ENCODE data around the gene TSPAN4. TPM values are rescaled to one million over a fixed set of nuclear protein-coding genes. Genes with fewer than 3 reads are reported as not detected.

The TSPAN4 gene
- total and polyA plus RNA-seq, 2 of the 13 experiments (the other 11 are each of a cell fraction or from before 2014, with no cell fraction given) = 31.7 to 68.3 TPM

- peak; percentile 87 for TF ChIP-seq ARNTL (CRISPR knock-in tag; IDR thresholded peaks at IDR 0.05)
- peak; percentile 4; the same call in 1 of the 2 replicates for TF ChIP-seq CAMTA2 (CRISPR knock-in tag; IDR thresholded peaks at IDR 0.05; ENCODE audit: borderline replicate concordance)
- TF ChIP-seq ZNF12 (CRISPR knock-in tag; IDR thresholded peaks at IDR 0.05) = 0 out of 2 replicates have a peak, but pooled peaks have one; percentile 28
- no peak for TF ChIP-seq ZNF484 (CRISPR knock-in tag; IDR thresholded peaks at IDR 0.05; ENCODE audit: borderline replicate concordance, low read depth)
- TF ChIP-seq, protein P1, sequence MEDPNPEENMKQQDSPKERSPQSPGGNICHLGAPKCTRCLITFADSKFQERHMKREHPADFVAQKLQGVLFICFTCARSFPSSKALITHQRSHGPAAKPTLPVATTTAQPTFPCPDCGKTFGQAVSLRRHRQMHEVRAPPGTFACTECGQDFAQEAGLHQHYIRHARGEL (CRISPR knock-in tag; IDR thresholded peaks at IDR 0.05) = no peak
- no peak for TF ChIP-seq ISX (CRISPR knock-in tag; conservative IDR thresholded peaks at IDR 0.05)
- no peak for TF ChIP-seq SNAPC2 (CRISPR knock-in tag; IDR thresholded peaks at IDR 0.05)
- TF ChIP-seq PHF5A (CRISPR knock-in tag; IDR thresholded peaks at IDR 0.05; ENCODE audit: low read depth, unreplicated experiment) = no peak
- TF ChIP-seq NFIB (CRISPR knock-in tag; IDR thresholded peaks at IDR 0.05; ENCODE audit: borderline replicate concordance) = no peak
- TF ChIP-seq HOXD1 (CRISPR knock-in tag; IDR thresholded peaks at IDR 0.05) = peak; percentile 1; the same call in 1 of the 2 replicates
- TF ChIP-seq NR2F6 (IDR thresholded peaks at IDR 0.05) = no peak
- TF ChIP-seq NR2F6 (CRISPR knock-in tag; IDR thresholded peaks at IDR 0.05) = 0 out of 2 replicates have a peak, but pooled peaks have one; percentile 5
- no peak; the same call in 1 of the 2 replicates for TF ChIP-seq CSRNP1 (CRISPR knock-in tag; IDR thresholded peaks at IDR 0.05)
- TF ChIP-seq EEA1 (CRISPR knock-in tag; IDR thresholded peaks at IDR 0.05; ENCODE audit: borderline replicate concordance) = peak; percentile 69; the same call in 1 of the 2 replicates
- no peak for TF ChIP-seq MTF2 (CRISPR knock-in tag; IDR thresholded peaks at IDR 0.05; ENCODE audit: borderline replicate concordance)
- TF ChIP-seq ZNF446 (CRISPR knock-in tag; IDR thresholded peaks at IDR 0.05) = no peak
- TF ChIP-seq SMAD3 (CRISPR knock-in tag; IDR thresholded peaks at IDR 0.05) = peak; percentile 24; the same call in 1 of the 2 replicates
- peak; percentile 64 for TF ChIP-seq HNRNPLL (IDR thresholded peaks at IDR 0.05; ENCODE audit: low read depth, low read length, poor library complexity, severe bottlenecking)
- TF ChIP-seq HNRNPL (IDR thresholded peaks at IDR 0.05; ENCODE audit: low read depth, low read length) = 0 out of 2 replicates have a peak, but pooled peaks have one; percentile 50
- peak; percentile 74; the same call in 1 of the 2 replicates for TF ChIP-seq ZNF619 (CRISPR knock-in tag; IDR thresholded peaks at IDR 0.05)
- no peak for TF ChIP-seq ZNF282 (IDR thresholded peaks at IDR 0.05; ENCODE audit: partially characterized antibody)
- peak; percentile 89 for TF ChIP-seq ZNF232 (CRISPR knock-in tag; IDR thresholded peaks at IDR 0.05; ENCODE audit: borderline replicate concordance)
- peak; percentile 65; the same call in 1 of the 2 replicates for TF ChIP-seq GTF3A (CRISPR knock-in tag; conservative IDR thresholded peaks at IDR 0.05)
- peak; percentile 92 for TF ChIP-seq MXD4 (CRISPR knock-in tag; IDR thresholded peaks at IDR 0.05)
- peak; percentile 82; the same call in 1 of the 2 replicates for TF ChIP-seq ZBTB3 (CRISPR knock-in tag; IDR thresholded peaks at IDR 0.05; ENCODE audit: borderline replicate concordance, low read depth)
- TF ChIP-seq MEIS2 (CRISPR knock-in tag; IDR thresholded peaks at IDR 0.05) = no peak; the same call in 1 of the 2 replicates
- TF ChIP-seq, protein P2, sequence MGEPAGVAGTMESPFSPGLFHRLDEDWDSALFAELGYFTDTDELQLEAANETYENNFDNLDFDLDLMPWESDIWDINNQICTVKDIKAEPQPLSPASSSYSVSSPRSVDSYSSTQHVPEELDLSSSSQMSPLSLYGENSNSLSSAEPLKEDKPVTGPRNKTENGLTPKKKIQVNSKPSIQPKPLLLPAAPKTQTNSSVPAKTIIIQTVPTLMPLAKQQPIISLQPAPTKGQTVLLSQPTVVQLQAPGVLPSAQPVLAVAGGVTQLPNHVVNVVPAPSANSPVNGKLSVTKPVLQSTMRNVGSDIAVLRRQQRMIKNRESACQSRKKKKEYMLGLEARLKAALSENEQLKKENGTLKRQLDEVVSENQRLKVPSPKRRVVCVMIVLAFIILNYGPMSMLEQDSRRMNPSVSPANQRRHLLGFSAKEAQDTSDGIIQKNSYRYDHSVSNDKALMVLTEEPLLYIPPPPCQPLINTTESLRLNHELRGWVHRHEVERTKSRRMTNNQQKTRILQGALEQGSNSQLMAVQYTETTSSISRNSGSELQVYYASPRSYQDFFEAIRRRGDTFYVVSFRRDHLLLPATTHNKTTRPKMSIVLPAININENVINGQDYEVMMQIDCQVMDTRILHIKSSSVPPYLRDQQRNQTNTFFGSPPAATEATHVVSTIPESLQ (CRISPR knock-in tag; conservative IDR thresholded peaks at IDR 0.05) = 0 out of 2 replicates have a peak, but pooled peaks have one; percentile 61
Measured at GRCh38 chr11:809287-810039, 33.2 kb upstream of the TSPAN4 start, which contains the start of gene RPLP2 (continued).
